Upper lobe of left lung (tissue), 6 donors: Measurements from ENCODE around the gene CACNA2D1. TPM values are rescaled to one million over a fixed set of nuclear protein-coding genes. Genes with fewer than 3 reads are reported as not detected.
A peak's percentile ranks its signal among the peaks of the same experiment; 100 is the strongest.

ENCODE experiments used
- ATAC-seq, 2 donors: fragments of 200-7000 bp; cut with Tn5 transposase; one replicate each; pipeline ENCODE4 v1.9.1; 2022; ENCODE audit warnings: mild to moderate bottlenecking in 2 of 2, moderate library complexity in 2 of 2; ENCODE audit not compliant: low FRiP score in 2 of 2
- DNase-seq, 2 donors: peaks; one replicate each; pipeline ENCODE4 v3.0.0-alpha.2; 2019 to 2020
- H3K27ac ChIP-seq, 4 donors: fragments of 200-600 bp; sonication (generic); one replicate each; pipeline ENCODE4 v1.5.1; 2016 to 2019
- H3K27me3 ChIP-seq, 4 donors: fragments of 200-600 bp; sonication (generic); one replicate each; pipeline ENCODE4 v1.5.1; 2017 to 2019
- H3K36me3 ChIP-seq, 4 donors: fragments of 200-600 bp; sonication (generic); one replicate each; pipeline ENCODE4 v1.5.1; 2016 to 2019
- H3K4me1 ChIP-seq, 4 donors: fragments of 200-600 bp; sonication (generic); one replicate each; pipeline ENCODE4 v1.5.1; 2018 to 2019
- H3K4me3 ChIP-seq, 4 donors: fragments of 200-600 bp; sonication (generic); one replicate each; pipeline ENCODE4 v1.5.1; 2017 to 2019; ENCODE audit warnings: mild to moderate bottlenecking in 2 of 4, moderate library complexity in 1 of 4
- H3K9me3 ChIP-seq, 4 donors: fragments of 200-600 bp; sonication (generic); one replicate each; pipeline ENCODE4 v1.5.1; 2018 to 2019
- EP300 ChIP-seq, 4 donors: sonication (generic); formaldehyde crosslinking; IDR thresholded peaks; one replicate each; pipeline ENCODE4 v1.5.1; 2017; ENCODE audit warnings: antibody characterized with exemption in 4 of 4, control low read depth in 2 of 4
- POLR2A ChIP-seq, 4 donors: fragments of 450-650 bp; IDR thresholded peaks; one replicate each; pipeline ENCODE4 v1.5.1; 2016 to 2017; ENCODE audit warnings: antibody characterized with exemption in 4 of 4, mild to moderate bottlenecking in 2 of 4
- POLR2AphosphoS5 ChIP-seq, 2 donors: sonication (generic); formaldehyde crosslinking; IDR thresholded peaks; one replicate each; pipeline ENCODE4 v1.5.1; 2017; ENCODE audit warnings: antibody characterized with exemption in 2 of 2
- WGBS, 2 donors: methylation state at CpG; one replicate each; pipeline ENCODE4 v1.1.5; 2017 to 2018; 5-methylcytosine and 5-hydroxymethylcytosine counted together
- total RNA-seq, 6 donors: library from RNA; depleted of rRNA in 4 of 6; stranded (reverse); fragments of >200 nt in 4 of 6; gene quantifications; one replicate each; pipeline versions ENCODE4 v1.1.0 to v1.2.1, GENCODE V29; 2016 to 2021
- TF ChIP-seq, protein P1 (sequence below), 6 experiments: fragments of 450-650 bp in 4 of 6; fragments of 200-600 bp in 2 of 6; sonication (generic) in 2 of 6; IDR thresholded peaks; one replicate each; pipeline ENCODE4 v1.5.1; 2016 to 2019; ENCODE audit warnings: antibody characterized with exemption in 6 of 6
- donor health status: DM: no; HTN: no; CAD: no; lungs with moderate emphysema.
- donor health status: DM: no; HTN: yes; CAD: no; lungs with severe emphysema.

Gene CACNA2D1
- total RNA-seq, 6 donors from 2014 or later: 6.7 to 85.9 (median 9.6) TPM

DNA sequence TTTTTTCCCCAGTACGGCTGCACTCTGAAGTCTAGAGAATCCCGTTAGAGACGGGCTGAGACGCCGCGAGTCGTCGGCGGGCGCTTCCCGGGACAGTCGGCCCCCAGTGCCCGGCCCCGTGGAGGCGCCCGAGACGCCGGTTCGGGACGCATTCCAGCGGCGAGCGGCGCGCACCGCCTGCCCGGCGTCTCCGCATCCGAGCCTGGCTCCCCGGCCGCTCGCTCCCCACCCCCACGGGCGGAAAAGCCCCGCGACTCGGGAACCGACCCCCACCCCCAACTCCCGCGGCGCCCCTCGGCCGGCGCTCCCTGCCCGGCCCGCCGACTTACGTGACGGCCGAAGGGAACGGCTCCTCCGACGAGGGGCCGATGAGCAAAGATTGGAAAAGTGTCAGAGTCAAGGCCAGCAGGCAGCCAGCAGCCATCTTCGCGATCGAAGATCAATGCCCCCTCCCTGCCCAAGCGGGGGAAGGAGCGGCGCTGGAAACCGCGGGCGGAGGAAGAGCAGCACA is 486 bp downstream of the CACNA2D1 start:
- peak overlapping the region; percentile 76 to 87 (median 84) for H3K27ac ChIP-seq
- H3K4me1 ChIP-seq: peaks cover 0 to 25% (median 8%) of the 10 kb centered on the region in 4 donors
- H3K36me3 ChIP-seq: no peaks in the 10 kb centered on the region
- ATAC-seq: peak in 1 of 2 donors; percentile 72
- TF ChIP-seq, protein P1, sequence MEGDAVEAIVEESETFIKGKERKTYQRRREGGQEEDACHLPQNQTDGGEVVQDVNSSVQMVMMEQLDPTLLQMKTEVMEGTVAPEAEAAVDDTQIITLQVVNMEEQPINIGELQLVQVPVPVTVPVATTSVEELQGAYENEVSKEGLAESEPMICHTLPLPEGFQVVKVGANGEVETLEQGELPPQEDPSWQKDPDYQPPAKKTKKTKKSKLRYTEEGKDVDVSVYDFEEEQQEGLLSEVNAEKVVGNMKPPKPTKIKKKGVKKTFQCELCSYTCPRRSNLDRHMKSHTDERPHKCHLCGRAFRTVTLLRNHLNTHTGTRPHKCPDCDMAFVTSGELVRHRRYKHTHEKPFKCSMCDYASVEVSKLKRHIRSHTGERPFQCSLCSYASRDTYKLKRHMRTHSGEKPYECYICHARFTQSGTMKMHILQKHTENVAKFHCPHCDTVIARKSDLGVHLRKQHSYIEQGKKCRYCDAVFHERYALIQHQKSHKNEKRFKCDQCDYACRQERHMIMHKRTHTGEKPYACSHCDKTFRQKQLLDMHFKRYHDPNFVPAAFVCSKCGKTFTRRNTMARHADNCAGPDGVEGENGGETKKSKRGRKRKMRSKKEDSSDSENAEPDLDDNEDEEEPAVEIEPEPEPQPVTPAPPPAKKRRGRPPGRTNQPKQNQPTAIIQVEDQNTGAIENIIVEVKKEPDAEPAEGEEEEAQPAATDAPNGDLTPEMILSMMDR (IDR thresholded peaks at IDR 0.05): no peak
- TF ChIP-seq EP300 (IDR thresholded peaks at IDR 0.05) (no peak), POLR2AphosphoS5 (IDR thresholded peaks at IDR 0.05) (no peak), POLR2A (IDR thresholded peaks at IDR 0.05) (no peak)
- peak in 1 of 2 donors; percentile 90 for DNase-seq
- 3% methylated on average over 12 to 57 of the region's 64 CpGs for WGBS, 2 donors
- H3K9me3 ChIP-seq: no peaks in the 10 kb centered on the region
- H3K4me3 ChIP-seq: peak overlapping the region; percentile 56 to 75 (median 68)
- peaks cover 0 to 3% (median 1%) of the 10 kb centered on the region in 4 donors for H3K27me3 ChIP-seq

DNA sequence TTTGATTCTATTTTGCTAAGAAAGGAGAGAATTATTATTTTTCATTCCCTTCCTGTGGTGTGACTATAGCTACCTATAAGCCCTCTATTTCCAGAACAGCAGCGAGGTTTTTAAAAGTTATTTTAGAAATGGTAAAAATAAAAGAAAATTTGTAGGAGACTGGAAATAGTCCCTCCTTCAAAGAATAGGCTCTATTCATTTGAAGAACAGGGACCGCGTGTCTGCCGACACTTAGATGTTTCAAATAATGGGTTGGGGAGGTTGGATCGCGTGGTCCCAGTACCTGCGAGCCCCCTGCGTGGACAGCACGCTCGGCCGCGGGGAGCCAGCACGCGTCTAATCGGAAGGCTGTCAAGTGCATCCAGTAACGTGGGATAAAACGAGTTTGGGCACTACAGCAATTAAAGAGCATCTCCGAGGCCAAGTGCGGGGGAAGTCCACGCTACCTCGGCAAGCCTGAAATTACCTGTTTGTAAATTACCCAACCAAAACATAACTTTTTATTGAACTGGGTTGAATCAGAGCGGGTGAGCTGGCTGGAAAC is 1.0 kb downstream of the CACNA2D1 start:
- 4 to 5% methylated on average over 22 of the region's 22 CpGs for WGBS, 2 donors
- TF ChIP-seq POLR2AphosphoS5 (IDR thresholded peaks at IDR 0.05): no peak
- H3K27ac ChIP-seq: peak overlapping the region in 3 of 4 donors; percentile 83 to 87 (median 85)
- peaks cover 0 to 25% (median 8%) of the 10 kb centered on the region in 4 donors for H3K4me1 ChIP-seq
- no peaks in the 10 kb centered on the region for H3K36me3 ChIP-seq
- peak overlapping the region; percentile 56 to 75 (median 68) for H3K4me3 ChIP-seq
- ATAC-seq (peak in 1 of 2 donors; percentile 5), DNase-seq (peak in 1 of 2 donors; percentile 71)
- H3K9me3 ChIP-seq: no peaks in the 10 kb centered on the region
- peaks cover 0 to 3% (median 1%) of the 10 kb centered on the region in 4 donors for H3K27me3 ChIP-seq

DNA sequence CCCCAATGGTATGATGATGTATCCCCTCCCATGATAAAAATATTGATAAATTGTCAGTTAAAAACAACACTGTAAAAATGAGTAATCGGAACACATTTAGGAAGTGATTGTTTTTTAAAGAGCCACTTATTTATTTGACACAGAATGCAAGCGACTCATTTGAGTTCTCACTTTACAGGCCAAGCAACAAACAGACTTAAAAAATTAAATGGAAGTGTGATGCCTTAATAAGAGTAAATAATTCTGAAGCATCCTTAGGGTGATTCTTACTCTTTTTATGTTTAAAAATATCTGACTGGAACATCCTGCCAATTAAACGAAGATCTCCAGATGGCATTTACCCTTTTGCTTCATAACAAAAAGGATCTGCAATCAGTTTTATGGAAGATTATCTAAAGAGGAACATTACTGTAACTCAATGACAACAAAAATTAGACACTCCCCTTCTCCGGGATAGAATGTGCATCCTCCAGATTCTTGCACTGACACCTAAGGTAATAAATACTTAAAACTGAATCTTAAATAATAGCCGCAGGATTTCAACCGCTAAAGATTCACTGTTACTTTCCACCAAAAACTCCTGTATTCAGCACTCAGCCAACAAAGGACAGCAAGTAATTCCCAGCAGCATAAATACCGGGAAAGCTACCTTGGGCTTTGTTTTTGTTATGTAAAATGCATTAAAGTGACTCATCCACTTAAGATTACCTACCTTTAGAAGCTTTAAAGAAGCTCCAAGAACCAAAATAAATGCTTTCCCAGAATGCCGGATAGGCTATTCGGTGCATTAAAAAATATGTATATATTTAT is 1.7 kb downstream of the CACNA2D1 start:
- ATAC-seq (no peak), DNase-seq (no peak)
- peaks cover 0 to 3% (median 1%) of the 10 kb centered on the region in 4 donors for H3K27me3 ChIP-seq
- peak overlapping the region in 3 of 4 donors; percentile 56 to 69 (median 67) for H3K4me3 ChIP-seq
- H3K9me3 ChIP-seq: no peaks in the 10 kb centered on the region
- 44 to 46% methylated on average over 9 of the region's 9 CpGs for WGBS, 2 donors
- TF ChIP-seq POLR2AphosphoS5 (IDR thresholded peaks at IDR 0.05) (no peak), POLR2A (IDR thresholded peaks at IDR 0.05) (no peak), EP300 (IDR thresholded peaks at IDR 0.05) (no peak)
- TF ChIP-seq, protein P1 (IDR thresholded peaks at IDR 0.05): no peak
- no peak overlapping the region for H3K27ac ChIP-seq
- no peaks in the 10 kb centered on the region for H3K36me3 ChIP-seq
- H3K4me1 ChIP-seq: peaks cover 0 to 25% (median 8%) of the 10 kb centered on the region in 4 donors

DNA sequence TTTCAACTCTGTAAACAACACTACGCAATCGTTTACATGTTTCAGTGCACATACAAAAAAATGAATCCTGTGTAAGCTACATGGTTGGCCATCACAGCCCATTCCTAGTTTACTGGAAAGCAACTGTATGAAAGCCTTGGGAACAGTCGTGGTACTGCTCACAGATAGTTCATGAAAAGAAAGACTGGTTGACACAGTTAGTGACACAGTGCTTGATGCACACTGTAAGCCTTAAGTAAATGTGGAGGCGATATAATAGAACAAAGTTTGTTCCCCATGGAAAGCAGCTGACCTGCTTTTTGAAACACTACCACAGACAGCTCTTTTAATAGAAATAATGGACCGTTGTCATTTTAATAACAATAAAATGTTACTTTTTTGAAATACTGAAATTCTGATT is 5.1 kb downstream of the CACNA2D1 start:
- no peak for ATAC-seq
- H3K4me3 ChIP-seq: no peak overlapping the region
- no peak for DNase-seq
- H3K27ac ChIP-seq: no peak overlapping the region
- peaks cover 0 to 14% (median 2%) of the 10 kb centered on the region in 4 donors for H3K4me1 ChIP-seq
- WGBS, 2 donors: 68 to 75% methylated on average over 5 of the region's 5 CpGs
- H3K9me3 ChIP-seq: no peaks in the 10 kb centered on the region
- no peak for TF ChIP-seq EP300 (IDR thresholded peaks at IDR 0.05)
- TF ChIP-seq, protein P1 (IDR thresholded peaks at IDR 0.05): no peak
- no peak for TF ChIP-seq POLR2AphosphoS5 (IDR thresholded peaks at IDR 0.05)
- peaks cover 0 to 3% (median 0%) of the 10 kb centered on the region in 4 donors for H3K27me3 ChIP-seq
- no peaks in the 10 kb centered on the region for H3K36me3 ChIP-seq

DNA sequence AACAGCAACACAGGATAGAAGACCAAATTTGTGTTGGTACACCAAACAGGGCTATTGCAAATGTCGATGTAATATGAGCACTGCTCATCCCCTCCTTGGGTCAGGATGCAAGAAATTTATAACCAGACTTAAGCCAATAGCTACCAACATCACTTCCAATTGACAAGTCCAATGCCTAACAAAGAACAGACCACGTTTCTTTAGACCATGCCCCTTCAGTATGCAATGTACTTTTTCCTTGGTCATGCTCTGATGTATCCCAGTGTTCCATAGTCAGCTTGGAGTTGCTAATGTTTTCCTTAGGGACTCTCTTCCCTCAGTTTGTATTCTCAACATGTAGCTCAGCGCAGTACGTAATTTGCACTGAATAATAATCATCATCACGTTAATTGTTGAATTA is 7.8 kb downstream of the CACNA2D1 start:
- no peaks in the 10 kb centered on the region for H3K4me1 ChIP-seq
- H3K36me3 ChIP-seq: no peaks in the 10 kb centered on the region
- no peak overlapping the region for H3K4me3 ChIP-seq
- H3K27me3 ChIP-seq: no peaks in the 10 kb centered on the region
- ATAC-seq (no peak), DNase-seq (no peak)
- no peak overlapping the region for H3K27ac ChIP-seq
- TF ChIP-seq, protein P1 (IDR thresholded peaks at IDR 0.05): no peak
- TF ChIP-seq POLR2AphosphoS5 (IDR thresholded peaks at IDR 0.05): no peak
- no peak for TF ChIP-seq POLR2A (IDR thresholded peaks at IDR 0.05)
- no peak for TF ChIP-seq EP300 (IDR thresholded peaks at IDR 0.05)
- no peaks in the 10 kb centered on the region for H3K9me3 ChIP-seq
- 89 to 96% methylated on average over 5 of the region's 5 CpGs for WGBS, 2 donors
